ENCODE data around the gene BCL7C. TPM values are rescaled to one million over a fixed set of nuclear protein-coding genes. Genes with fewer than 3 reads are reported as not detected.

BCL7C gene
- polyA plus RNA-seq, 4 donors, result 23.7 to 33.2 (median 30.5) TPM

GRCh38 chr16:30931068-30931650 lies 37.3 kb upstream of the BCL7C start:
- Histone ChIP-seq H3K4me1 (ENCODE audit: control insufficient read depth in 3 of 3, insufficient read depth in 2 of 3, low read depth in 1 of 3, low read length in 2 of 3) (peaks cover 0 to 22% (median 0%) of the 10 kb centered on the region in 3 donors), H3K27ac (ENCODE audit: low read depth in 1 of 3, low read length in 2 of 3) (peak overlapping the region in 1 of 3 donors; percentile 63), H3K36me3 (ENCODE audit: control insufficient read depth in 3 of 3, insufficient read depth in 2 of 3, low read depth in 1 of 3, low read length in 3 of 3) (peaks cover 2 to 90% (median 7%) of the 10 kb centered on the region in 3 donors), H3K27me3 (ENCODE audit: control insufficient read depth in 3 of 3, insufficient read depth in 3 of 3, low read length in 3 of 3) (no peaks in the 10 kb centered on the region), H3K9me3 (ENCODE audit: control insufficient read depth in 2 of 2, insufficient read depth in 1 of 2, low read depth in 1 of 2, low read length in 1 of 2) (no peaks in the 10 kb centered on the region), H3K4me3 (ENCODE audit: low read depth in 1 of 3, low read length in 3 of 3) (no peak overlapping the region)
- FAIRE-seq (no peak), DNase-seq (peak; percentile 38 to 54)
- whole genome bisulfite sequencing, 3 donors, result 42 to 72% (median 58%) methylated on average over 12 of the region's 12 CpGs

- FAIRE-seq (no peak), DNase-seq (no peak)
- H3K36me3 ChIP-seq (ENCODE audit: control insufficient read depth in 3 of 3, insufficient read depth in 2 of 3, low read depth in 1 of 3, low read length in 3 of 3), result peaks cover 2 to 85% (median 7%) of the 10 kb centered on the region in 3 donors
- no peak overlapping the region for H3K27ac ChIP-seq (ENCODE audit: low read depth in 1 of 3, low read length in 2 of 3)
- H3K4me1 ChIP-seq (ENCODE audit: control insufficient read depth in 3 of 3, insufficient read depth in 2 of 3, low read depth in 1 of 3, low read length in 2 of 3), result peaks cover 0 to 22% (median 0%) of the 10 kb centered on the region in 3 donors
- no peaks in the 10 kb centered on the region for H3K9me3 ChIP-seq (ENCODE audit: control insufficient read depth in 2 of 2, insufficient read depth in 1 of 2, low read depth in 1 of 2, low read length in 1 of 2)
- no peaks in the 10 kb centered on the region for H3K27me3 ChIP-seq (ENCODE audit: control insufficient read depth in 3 of 3, insufficient read depth in 3 of 3, low read length in 3 of 3)
- no peak overlapping the region for H3K4me3 ChIP-seq (ENCODE audit: low read depth in 1 of 3, low read length in 3 of 3)
- WGBS, 3 donors, result 94 to 97% (median 95%) methylated on average over 22 to 35 of the region's 35 CpGs
These were observed 36.3 kb upstream of the BCL7C start for GRCh38 chr16:30930160-30930571.

- Histone ChIP-seq H3K36me3 (ENCODE audit: control insufficient read depth in 3 of 3, insufficient read depth in 2 of 3, low read depth in 1 of 3, low read length in 3 of 3) (peaks cover 2 to 76% (median 7%) of the 10 kb centered on the region in 3 donors), H3K4me3 (ENCODE audit: low read depth in 1 of 3, low read length in 3 of 3) (no peak overlapping the region), H3K27me3 (ENCODE audit: control insufficient read depth in 3 of 3, insufficient read depth in 3 of 3, low read length in 3 of 3) (no peaks in the 10 kb centered on the region), H3K27ac (ENCODE audit: low read depth in 1 of 3, low read length in 2 of 3) (no peak overlapping the region), H3K4me1 (ENCODE audit: control insufficient read depth in 3 of 3, insufficient read depth in 2 of 3, low read depth in 1 of 3, low read length in 2 of 3) (peaks cover 0 to 27% (median 6%) of the 10 kb centered on the region in 3 donors), H3K9me3 (ENCODE audit: control insufficient read depth in 2 of 2, insufficient read depth in 1 of 2, low read depth in 1 of 2, low read length in 1 of 2) (no peaks in the 10 kb centered on the region)
- FAIRE-seq (no peak), DNase-seq (no peak)
- 71 to 79% (median 78%) methylated on average over 7 of the region's 7 CpGs for WGBS, 3 donors
These were observed 35.3 kb upstream of the BCL7C start for GRCh38 chr16:30929167-30929566.

GRCh38 chr16:30928390-30928789 lies 34.5 kb upstream of the BCL7C start:
- no peak overlapping the region for H3K27ac ChIP-seq (ENCODE audit: low read depth in 1 of 3, low read length in 2 of 3)
- no peaks in the 10 kb centered on the region for H3K27me3 ChIP-seq (ENCODE audit: control insufficient read depth in 3 of 3, insufficient read depth in 3 of 3, low read length in 3 of 3)
- peaks cover 0 to 27% (median 6%) of the 10 kb centered on the region in 3 donors for H3K4me1 ChIP-seq (ENCODE audit: control insufficient read depth in 3 of 3, insufficient read depth in 2 of 3, low read depth in 1 of 3, low read length in 2 of 3)
- DNase-seq (no peak), FAIRE-seq (no peak)
- peaks cover 2 to 68% (median 7%) of the 10 kb centered on the region in 3 donors for H3K36me3 ChIP-seq (ENCODE audit: control insufficient read depth in 3 of 3, insufficient read depth in 2 of 3, low read depth in 1 of 3, low read length in 3 of 3)
- no peaks in the 10 kb centered on the region for H3K9me3 ChIP-seq (ENCODE audit: control insufficient read depth in 2 of 2, insufficient read depth in 1 of 2, low read depth in 1 of 2, low read length in 1 of 2)
- no peak overlapping the region for H3K4me3 ChIP-seq (ENCODE audit: low read depth in 1 of 3, low read length in 3 of 3)
- 84 to 90% (median 89%) methylated on average over 8 to 11 of the region's 11 CpGs for WGBS, 3 donors

GRCh38 chr16:30927789-30928378 lies 34.0 kb upstream of the BCL7C start:
- no peaks in the 10 kb centered on the region for H3K27me3 ChIP-seq (ENCODE audit: control insufficient read depth in 3 of 3, insufficient read depth in 3 of 3, low read length in 3 of 3)
- no peak overlapping the region for H3K4me3 ChIP-seq (ENCODE audit: low read depth in 1 of 3, low read length in 3 of 3)
- no peak overlapping the region for H3K27ac ChIP-seq (ENCODE audit: low read depth in 1 of 3, low read length in 2 of 3)
- no peaks in the 10 kb centered on the region for H3K9me3 ChIP-seq (ENCODE audit: control insufficient read depth in 2 of 2, insufficient read depth in 1 of 2, low read depth in 1 of 2, low read length in 1 of 2)
- peaks cover 2 to 66% (median 7%) of the 10 kb centered on the region in 3 donors for H3K36me3 ChIP-seq (ENCODE audit: control insufficient read depth in 3 of 3, insufficient read depth in 2 of 3, low read depth in 1 of 3, low read length in 3 of 3)
- DNase-seq (peak; percentile 52 to 72), FAIRE-seq (no peak)
- peaks cover 0 to 27% (median 6%) of the 10 kb centered on the region in 3 donors for H3K4me1 ChIP-seq (ENCODE audit: control insufficient read depth in 3 of 3, insufficient read depth in 2 of 3, low read depth in 1 of 3, low read length in 2 of 3)
- WGBS, 3 donors, result 65 to 75% (median 70%) methylated on average over 12 to 15 of the region's 15 CpGs

- H3K27me3 ChIP-seq (ENCODE audit: control insufficient read depth in 3 of 3, insufficient read depth in 3 of 3, low read length in 3 of 3), result no peaks in the 10 kb centered on the region
- H3K4me3 ChIP-seq (ENCODE audit: low read depth in 1 of 3, low read length in 3 of 3), result no peak overlapping the region
- H3K9me3 ChIP-seq (ENCODE audit: control insufficient read depth in 2 of 2, insufficient read depth in 1 of 2, low read depth in 1 of 2, low read length in 1 of 2), result no peaks in the 10 kb centered on the region
- DNase-seq, result no peak
- H3K4me1 ChIP-seq (ENCODE audit: control insufficient read depth in 3 of 3, insufficient read depth in 2 of 3, low read depth in 1 of 3, low read length in 2 of 3), result peaks cover 0 to 23% (median 6%) of the 10 kb centered on the region in 3 donors
- no peak overlapping the region for H3K27ac ChIP-seq (ENCODE audit: low read depth in 1 of 3, low read length in 2 of 3)
- 91 to 92% (median 91%) methylated on average over 17 to 22 of the region's 22 CpGs for WGBS, 3 donors
- no peak for FAIRE-seq
- H3K36me3 ChIP-seq (ENCODE audit: control insufficient read depth in 3 of 3, insufficient read depth in 2 of 3, low read depth in 1 of 3, low read length in 3 of 3), result peaks cover 2 to 58% (median 7%) of the 10 kb centered on the region in 3 donors
These were observed 33.3 kb upstream of the BCL7C start for GRCh38 chr16:30926937-30927788.

- WGBS, 3 donors, result 76 to 82% (median 79%) methylated on average over 10 of the region's 10 CpGs
- Histone ChIP-seq H3K9me3 (ENCODE audit: control insufficient read depth in 2 of 2, insufficient read depth in 1 of 2, low read depth in 1 of 2, low read length in 1 of 2) (no peaks in the 10 kb centered on the region), H3K27ac (ENCODE audit: low read depth in 1 of 3, low read length in 2 of 3) (no peak overlapping the region), H3K4me1 (ENCODE audit: control insufficient read depth in 3 of 3, insufficient read depth in 2 of 3, low read depth in 1 of 3, low read length in 2 of 3) (peaks cover 0 to 15% (median 6%) of the 10 kb centered on the region in 3 donors), H3K36me3 (ENCODE audit: control insufficient read depth in 3 of 3, insufficient read depth in 2 of 3, low read depth in 1 of 3, low read length in 3 of 3) (peaks cover 0 to 51% (median 7%) of the 10 kb centered on the region in 3 donors), H3K4me3 (ENCODE audit: low read depth in 1 of 3, low read length in 3 of 3) (no peak overlapping the region), H3K27me3 (ENCODE audit: control insufficient read depth in 3 of 3, insufficient read depth in 3 of 3, low read length in 3 of 3) (no peaks in the 10 kb centered on the region)
- FAIRE-seq (no peak), DNase-seq (no peak)
These were observed 32.3 kb upstream of the BCL7C start for GRCh38 chr16:30925995-30926811.

GRCh38 chr16:30925632-30925987 lies 31.7 kb upstream of the BCL7C start:
- 93 to 94% (median 93%) methylated on average over 20 to 26 of the region's 26 CpGs for WGBS, 3 donors

More at GRCh38 chr16:30925632-30925987, 31.7 kb upstream of the BCL7C start:
- Histone ChIP-seq H3K27ac (ENCODE audit: low read depth in 1 of 3, low read length in 2 of 3) (no peak overlapping the region), H3K9me3 (ENCODE audit: control insufficient read depth in 2 of 2, insufficient read depth in 1 of 2, low read depth in 1 of 2, low read length in 1 of 2) (no peaks in the 10 kb centered on the region), H3K4me1 (ENCODE audit: control insufficient read depth in 3 of 3, insufficient read depth in 2 of 3, low read depth in 1 of 3, low read length in 2 of 3) (peaks cover 0 to 9% (median 6%) of the 10 kb centered on the region in 3 donors), H3K4me3 (ENCODE audit: low read depth in 1 of 3, low read length in 3 of 3) (no peak overlapping the region), H3K27me3 (ENCODE audit: control insufficient read depth in 3 of 3, insufficient read depth in 3 of 3, low read length in 3 of 3) (no peaks in the 10 kb centered on the region), H3K36me3 (ENCODE audit: control insufficient read depth in 3 of 3, insufficient read depth in 2 of 3, low read depth in 1 of 3, low read length in 3 of 3) (peaks cover 0 to 45% (median 6%) of the 10 kb centered on the region in 3 donors)
- FAIRE-seq, result no peak
- no peak for DNase-seq
